Stimulated activated naive CD8-positive, alpha-beta T cell treated with anti-CD3 and anti-CD28 coated beads, Interleukin-15, amount 100 ng/mL, for 72 hours (primary cell): Measurements from ENCODE around the gene PTPN2.
A peak's percentile ranks its signal among the peaks of the same experiment; 100 is the strongest.
"Not testable (repeated sequence)": the region's sequence is repeated elsewhere in the genome, so short reads cannot be mapped to it uniquely, and the experiment has no call there.

Source experiments
- ATAC-seq: fragments of 150-1000 bp; cut with Tn5 transposase; 2 replicates; pipeline ENCODE4 v1.10.0; 2021; ENCODE audit warnings: mild to moderate bottlenecking, moderate library complexity
- DNase-seq, 2 donors: peaks; one replicate each; pipeline ENCODE4 v3.0.0; 2021 to 2022
- H3K27ac Mint-ChIP-seq, 2 donors: one replicate each; pipeline ENCODE4 v1.8.0; 2022; ENCODE audit warnings: mild to moderate bottlenecking in 2 of 2, mixed read lengths in 2 of 2, moderate library complexity in 2 of 2
- H3K27me3 Mint-ChIP-seq: one replicate; pipeline ENCODE4 v1.8.0; 2022; ENCODE audit warnings: mixed read lengths
- H3K4me1 Mint-ChIP-seq: one replicate; pipeline ENCODE4 v1.8.0; 2022; ENCODE audit warnings: mild to moderate bottlenecking, mixed read lengths
- H3K4me3 Mint-ChIP-seq, 2 donors: one replicate each; pipeline ENCODE4 v1.8.0; 2022; ENCODE audit warnings: mild to moderate bottlenecking in 2 of 2, mixed read lengths in 2 of 2, moderate library complexity in 1 of 2
- H3K9me3 Mint-ChIP-seq, 2 donors: one replicate each; pipeline ENCODE4 v1.8.0; 2022; ENCODE audit warnings: mixed read lengths in 2 of 2

Gene PTPN2

GRCh38 chr18:12879840-12880540, 4.0 kb downstream of the PTPN2 start:
- Mint-ChIP-seq H3K4me3 (peak overlapping the region; percentile 22 to 91), H3K27ac (peak overlapping the region in 1 of 2 donors; percentile 59), H3K4me1 (peaks cover 71% of the 10 kb centered on the region), H3K9me3 (no peaks in the 10 kb centered on the region), H3K27me3 (no peaks in the 10 kb centered on the region)
- ATAC-seq (no peak), DNase-seq (no peak)

- peaks cover 54% of the 10 kb centered on the region for H3K4me1 Mint-ChIP-seq
Measured at GRCh38 chr18:12874992-12875391, 9.0 kb downstream of the PTPN2 start.

GRCh38 chr18:12873961-12874567, 10.0 kb downstream of the PTPN2 start:
- not testable (repeated sequence) for H3K9me3 Mint-ChIP-seq, H3K27me3 Mint-ChIP-seq, H3K4me3 Mint-ChIP-seq, H3K27ac Mint-ChIP-seq, DNase-seq
- peak; percentile 82 for ATAC-seq
- peaks cover 45% of the 10 kb centered on the region for H3K4me1 Mint-ChIP-seq

More at GRCh38 chr18:12874992-12875391, 9.0 kb downstream of the PTPN2 start:
- not testable (repeated sequence) for H3K27ac Mint-ChIP-seq, H3K9me3 Mint-ChIP-seq, H3K4me3 Mint-ChIP-seq, ATAC-seq, DNase-seq, H3K27me3 Mint-ChIP-seq

GRCh38 chr18:12872408-12872807, 11.6 kb downstream of the PTPN2 start:
- Mint-ChIP-seq H3K4me3 (no peak overlapping the region), H3K27me3 (no peaks in the 10 kb centered on the region), H3K9me3 (no peaks in the 10 kb centered on the region), H3K27ac (no peak overlapping the region), H3K4me1 (peaks cover 39% of the 10 kb centered on the region)
- DNase-seq (no peak), ATAC-seq (no peak)

- H3K27ac Mint-ChIP-seq, result no peak overlapping the region
- DNase-seq (no peak), ATAC-seq (no peak)
- no peaks in the 10 kb centered on the region for H3K9me3 Mint-ChIP-seq
- H3K4me1 Mint-ChIP-seq, result peaks cover 33% of the 10 kb centered on the region
- H3K4me3 Mint-ChIP-seq, result no peak overlapping the region
- no peaks in the 10 kb centered on the region for H3K27me3 Mint-ChIP-seq
Measured at GRCh38 chr18:12868576-12868975, 15.5 kb downstream of the PTPN2 start.

GRCh38 chr18:12867441-12868123, 16.5 kb downstream of the PTPN2 start:
- DNase-seq (no peak), ATAC-seq (no peak)
- Mint-ChIP-seq H3K27ac (no peak overlapping the region), H3K4me3 (no peak overlapping the region), H3K9me3 (no peaks in the 10 kb centered on the region), H3K4me1 (peaks cover 37% of the 10 kb centered on the region), H3K27me3 (no peaks in the 10 kb centered on the region)

- H3K27ac Mint-ChIP-seq, result no peak overlapping the region
- no peak overlapping the region for H3K4me3 Mint-ChIP-seq
- ATAC-seq, result no peak
- no peaks in the 10 kb centered on the region for H3K27me3 Mint-ChIP-seq
- peaks cover 64% of the 10 kb centered on the region for H3K4me1 Mint-ChIP-seq
- H3K9me3 Mint-ChIP-seq, result no peaks in the 10 kb centered on the region
- no peak for DNase-seq
Measured at GRCh38 chr18:12863687-12864216, 20.3 kb downstream of the PTPN2 start.

GRCh38 chr18:12862874-12863482, 21.1 kb downstream of the PTPN2 start:
- no peak overlapping the region for H3K4me3 Mint-ChIP-seq
- no peaks in the 10 kb centered on the region for H3K27me3 Mint-ChIP-seq
- no peaks in the 10 kb centered on the region for H3K9me3 Mint-ChIP-seq
- ATAC-seq (no peak), DNase-seq (no peak)
- peak overlapping the region in 1 of 2 donors; percentile 60 for H3K27ac Mint-ChIP-seq
- H3K4me1 Mint-ChIP-seq, result peaks cover 70% of the 10 kb centered on the region

- peaks cover 70% of the 10 kb centered on the region for H3K4me1 Mint-ChIP-seq
- ATAC-seq (no peak), DNase-seq (no peak)
- H3K4me3 Mint-ChIP-seq, result no peak overlapping the region
- H3K9me3 Mint-ChIP-seq, result no peaks in the 10 kb centered on the region
- H3K27ac Mint-ChIP-seq, result no peak overlapping the region
- H3K27me3 Mint-ChIP-seq, result no peaks in the 10 kb centered on the region
Measured at GRCh38 chr18:12862467-12862866, 21.6 kb downstream of the PTPN2 start.

GRCh38 chr18:12861637-12862036, 22.4 kb downstream of the PTPN2 start:
- Mint-ChIP-seq H3K27ac (no peak overlapping the region), H3K4me1 (peaks cover 78% of the 10 kb centered on the region), H3K9me3 (no peaks in the 10 kb centered on the region), H3K27me3 (no peaks in the 10 kb centered on the region), H3K4me3 (no peak overlapping the region)
- DNase-seq, result no peak
- ATAC-seq, result no peak

- ATAC-seq, result no peak
- Mint-ChIP-seq H3K9me3 (no peaks in the 10 kb centered on the region), H3K27ac (no peak overlapping the region), H3K27me3 (no peaks in the 10 kb centered on the region), H3K4me1 (peaks cover 89% of the 10 kb centered on the region), H3K4me3 (no peak overlapping the region)
- DNase-seq, result no peak
Measured at GRCh38 chr18:12860530-12860929, 23.5 kb downstream of the PTPN2 start.

- no peak for ATAC-seq
- H3K4me3 Mint-ChIP-seq, result peak overlapping the region in 1 of 2 donors; percentile 2
- peak overlapping the region in 1 of 2 donors; percentile 0 for H3K27ac Mint-ChIP-seq
Measured at GRCh38 chr18:12858991-12859390, 25.0 kb downstream of the PTPN2 start.

GRCh38 chr18:12857991-12858544, 26.0 kb downstream of the PTPN2 start:
- Mint-ChIP-seq H3K9me3 (no peaks in the 10 kb centered on the region), H3K27ac (no peak overlapping the region), H3K27me3 (no peaks in the 10 kb centered on the region), H3K4me3 (peak overlapping the region in 1 of 2 donors; percentile 30), H3K4me1 (peaks cover 90% of the 10 kb centered on the region)
- ATAC-seq (peak; percentile 43), DNase-seq (no peak)

More at GRCh38 chr18:12858991-12859390, 25.0 kb downstream of the PTPN2 start:
- H3K4me1 Mint-ChIP-seq, result peaks cover 93% of the 10 kb centered on the region
- no peak for DNase-seq
- no peaks in the 10 kb centered on the region for H3K9me3 Mint-ChIP-seq
- H3K27me3 Mint-ChIP-seq, result no peaks in the 10 kb centered on the region

- peaks cover 83% of the 10 kb centered on the region for H3K4me1 Mint-ChIP-seq
- peak; percentile 86 for ATAC-seq
- H3K9me3 Mint-ChIP-seq, result no peaks in the 10 kb centered on the region
- H3K27me3 Mint-ChIP-seq, result no peaks in the 10 kb centered on the region
- peak in 1 of 2 donors; percentile 29 for DNase-seq
- H3K4me3 Mint-ChIP-seq, result peak overlapping the region; percentile 38 to 68
- H3K27ac Mint-ChIP-seq, result peak overlapping the region; percentile 36 to 37
Measured at GRCh38 chr18:12857215-12857905, 26.7 kb downstream of the PTPN2 start.

GRCh38 chr18:12855916-12856315, 28.1 kb downstream of the PTPN2 start:
- no peaks in the 10 kb centered on the region for H3K27me3 Mint-ChIP-seq
- H3K4me3 Mint-ChIP-seq, result peak overlapping the region in 1 of 2 donors; percentile 4
- no peaks in the 10 kb centered on the region for H3K9me3 Mint-ChIP-seq
- no peak overlapping the region for H3K27ac Mint-ChIP-seq
- DNase-seq, result no peak
- no peak for ATAC-seq
- peaks cover 71% of the 10 kb centered on the region for H3K4me1 Mint-ChIP-seq
